ENCODE data around the gene ALKBH2.

DNA sequence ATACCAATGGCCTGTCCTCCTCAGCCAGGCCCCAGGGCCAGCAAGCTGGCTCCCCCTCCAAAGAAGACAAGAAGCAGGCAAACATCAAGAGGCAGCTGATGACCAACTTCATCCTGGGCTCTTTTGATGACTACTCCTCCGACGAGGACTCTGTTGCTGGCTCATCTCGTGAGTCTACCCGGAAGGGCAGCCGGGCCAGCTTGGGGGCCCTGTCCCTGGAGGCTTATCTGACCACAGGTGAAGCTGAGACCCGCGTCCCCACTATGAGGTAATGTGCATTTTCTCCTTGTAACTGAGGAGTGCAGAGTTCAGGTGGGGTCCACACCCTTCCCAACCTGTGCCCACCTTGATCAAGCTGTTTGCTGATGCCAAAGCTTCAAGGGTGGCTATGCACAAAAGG, 46.5 kb upstream of the ALKBH2 start:
- TF ChIP-seq CTCF (IDR thresholded peaks at IDR 0.05) (no peak), POLR2A (IDR thresholded peaks at IDR 0.05) (no peak)
